CD4-positive, alpha-beta T cell (primary cell): Measurements from ENCODE around the gene MCL1. TPM values are rescaled to one million over a fixed set of nuclear protein-coding genes. Genes with fewer than 3 reads are reported as not detected.

Source experiments
- ATAC-seq: fragments of 200-7000 bp; cut with Tn5 transposase; one replicate; pipeline ENCODE4 v1.10.0; 2022; ENCODE audit warnings: mild to moderate bottlenecking; ENCODE audit not compliant: poor library complexity
- CTCF ChIA-PET: fragments of 350-600 bp; sonication (Branson Sonifier 250); formaldehyde crosslinking; loops from one replicate; lab custom pipeline; 2021; ENCODE audit warnings: antibody characterized with exemption, inconsistent platforms; lab: Charles Lee
- POLR2A ChIA-PET: fragments of 350-600 bp; sonication (Branson Sonifier 250); formaldehyde crosslinking; loops from one replicate; lab custom pipeline; 2021; ENCODE audit warnings: antibody characterized with exemption, inconsistent platforms; lab: Charles Lee
- DNase-seq, 14 experiments: peaks; one replicate each; pipeline ENCODE4 v3.0.0-alpha.2; 2013 to 2020; ENCODE audit warnings: mixed read lengths in 2 of 14
- H3K27ac ChIP-seq, 2 donors: one replicate each; pipeline versions ENCODE4 v1.5.1 to v1.7.0; 2013; ENCODE audit warnings: low read length in 2 of 2, low read depth in 1 of 2, mild to moderate bottlenecking in 1 of 2
- H3K27me3 ChIP-seq, 2 experiments: 1 replicate in 1 of 2; 2 replicates in 1 of 2; pipeline versions ENCODE4 v1.6.1 to v1.7.0; 2013; ENCODE audit warnings: low read length in 2 of 2, control low read depth in 1 of 2, mild to moderate bottlenecking in 1 of 2, moderate library complexity in 1 of 2; ENCODE audit not compliant: insufficient read depth in 2 of 2, control insufficient read depth in 1 of 2
- H3K36me3 ChIP-seq: one replicate; pipeline ENCODE4 v1.6.1; 2013; ENCODE audit warnings: low read length, control low read depth; ENCODE audit not compliant: insufficient read depth
- H3K4me1 ChIP-seq: one replicate; pipeline ENCODE4 v1.6.1; 2013; ENCODE audit warnings: low read length, control low read depth; ENCODE audit not compliant: insufficient read depth
- H3K4me3 ChIP-seq: one replicate; pipeline ENCODE4 v1.5.1; 2013; ENCODE audit warnings: mild to moderate bottlenecking, low read length, moderate library complexity
- H3K9me3 ChIP-seq, 2 experiments: 1 replicate in 1 of 2; 2 replicates in 1 of 2; pipeline versions ENCODE4 v1.6.1 to v1.7.0; 2013; ENCODE audit warnings: low read length in 2 of 2, mild to moderate bottlenecking in 2 of 2, control low read depth in 1 of 2, moderate library complexity in 1 of 2; ENCODE audit not compliant: control insufficient read depth in 1 of 2, insufficient read depth in 1 of 2
- H3K27ac Mint-ChIP-seq: one replicate; pipeline ENCODE4 v1.8.0; 2020; ENCODE audit warnings: mixed read lengths
- H3K27me3 Mint-ChIP-seq: one replicate; pipeline ENCODE4 v1.8.0; 2021; ENCODE audit warnings: mixed read lengths
- H3K36me3 Mint-ChIP-seq: one replicate; pipeline ENCODE4 v1.8.0; 2021; ENCODE audit warnings: low read depth, mixed read lengths
- H3K4me1 Mint-ChIP-seq: one replicate; pipeline ENCODE4 v1.8.0; 2021; ENCODE audit warnings: low read depth, mixed read lengths
- H3K4me3 Mint-ChIP-seq: one replicate; pipeline ENCODE4 v1.8.0; 2020; ENCODE audit warnings: mild to moderate bottlenecking, mixed read lengths
- H3K9me3 Mint-ChIP-seq: one replicate; pipeline ENCODE4 v1.8.0; 2020; ENCODE audit warnings: mixed read lengths
- intact Hi-C, 2 experiments: fragments of 100-400 bp; cut with DNase I in 1 of 2; cut with micrococcal nuclease in 1 of 2; formaldehyde crosslinking; loops; one replicate each; pipeline versions ENCODE4 v1.15.1 to v1.9.0; 2023 to 2025; cut with DNase I, micrococcal nuclease
- total RNA-seq, 174 experiments: library from RNA in 2 of 174; stranded (reverse) in 2 of 174; gene quantifications; one replicate each; pipeline ENCODE4 v1.2.3 and lab custom pipeline; 2021 to 2026
- TF ChIP-seq, protein P1 (sequence below): fragments of 200-600 bp; IDR thresholded peaks from one replicate; pipeline ENCODE4 v1.8.0; 2022; ENCODE audit warnings: antibody characterized with exemption, mild to moderate bottlenecking

MCL1 gene
- total RNA-seq, 2 experiments from 2014 or later, result 737 to 747 TPM

- POLR2A ChIA-PET, result interaction anchor here (0.7 to 14.5 kb wide), 2 partner anchors 16 to 71 kb away, joined by 5 to 1538 read pairs; partner anchors contain the start of genes ENSA and MCL1
- TF ChIP-seq, protein P1, sequence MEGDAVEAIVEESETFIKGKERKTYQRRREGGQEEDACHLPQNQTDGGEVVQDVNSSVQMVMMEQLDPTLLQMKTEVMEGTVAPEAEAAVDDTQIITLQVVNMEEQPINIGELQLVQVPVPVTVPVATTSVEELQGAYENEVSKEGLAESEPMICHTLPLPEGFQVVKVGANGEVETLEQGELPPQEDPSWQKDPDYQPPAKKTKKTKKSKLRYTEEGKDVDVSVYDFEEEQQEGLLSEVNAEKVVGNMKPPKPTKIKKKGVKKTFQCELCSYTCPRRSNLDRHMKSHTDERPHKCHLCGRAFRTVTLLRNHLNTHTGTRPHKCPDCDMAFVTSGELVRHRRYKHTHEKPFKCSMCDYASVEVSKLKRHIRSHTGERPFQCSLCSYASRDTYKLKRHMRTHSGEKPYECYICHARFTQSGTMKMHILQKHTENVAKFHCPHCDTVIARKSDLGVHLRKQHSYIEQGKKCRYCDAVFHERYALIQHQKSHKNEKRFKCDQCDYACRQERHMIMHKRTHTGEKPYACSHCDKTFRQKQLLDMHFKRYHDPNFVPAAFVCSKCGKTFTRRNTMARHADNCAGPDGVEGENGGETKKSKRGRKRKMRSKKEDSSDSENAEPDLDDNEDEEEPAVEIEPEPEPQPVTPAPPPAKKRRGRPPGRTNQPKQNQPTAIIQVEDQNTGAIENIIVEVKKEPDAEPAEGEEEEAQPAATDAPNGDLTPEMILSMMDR, result no peak
- H3K36me3 Mint-ChIP-seq, result peaks cover 27% of the 10 kb centered on the region
These were observed 21.6 kb downstream of the MCL1 start for GRCh38 chr1:150557813-150558212.

DNA sequence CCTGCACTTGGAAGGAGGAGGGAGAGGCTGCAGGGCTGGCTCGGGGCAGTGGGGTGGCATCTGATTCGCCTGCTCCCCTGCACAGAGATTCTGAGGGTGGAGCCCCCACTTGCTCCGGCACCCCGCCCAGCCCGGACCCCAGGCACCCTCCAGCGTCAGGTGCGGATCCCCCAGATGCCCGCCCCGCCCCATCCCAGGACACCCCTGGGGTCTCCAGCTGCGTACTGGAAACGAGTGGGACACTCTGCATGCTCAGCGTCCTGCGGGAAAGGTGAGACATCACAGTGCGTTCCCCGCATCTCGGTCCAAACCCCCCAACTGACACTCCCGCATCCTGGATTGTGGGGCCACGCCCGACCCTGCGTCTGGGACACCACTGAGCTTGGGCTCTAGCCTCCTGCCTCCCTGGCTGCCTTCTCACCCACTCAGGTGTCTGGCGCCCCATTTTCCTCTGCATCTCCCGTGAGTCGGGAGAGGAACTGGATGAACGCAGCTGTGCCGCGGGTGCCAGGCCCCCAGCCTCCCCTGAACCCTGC, 22.3 kb downstream of the MCL1 start:
- Histone ChIP-seq H3K9me3 (no peaks in the 10 kb centered on the region), H3K27ac (no peak overlapping the region), H3K36me3 (peaks cover 14% of the 10 kb centered on the region), H3K27me3 (no peaks in the 10 kb centered on the region), H3K4me1 (peaks cover 50% of the 10 kb centered on the region), H3K4me3 (no peak overlapping the region)
- CTCF ChIA-PET, result no interaction called here
- Mint-ChIP-seq H3K4me1 (peaks cover 20% of the 10 kb centered on the region), H3K4me3 (no peak overlapping the region), H3K27me3 (no peaks in the 10 kb centered on the region), H3K9me3 (no peaks in the 10 kb centered on the region), H3K36me3 (peaks cover 22% of the 10 kb centered on the region), H3K27ac (no peak overlapping the region)
- peak in 1 of 14 experiments; percentile 35 for DNase-seq
- TF ChIP-seq, protein P1, result no peak
- no peak for ATAC-seq
- POLR2A ChIA-PET, result interaction anchor here (0.7 to 14.5 kb wide), 3 partner anchors 17 to 140 kb away, joined by 3 to 1538 read pairs (median 5); partner anchors contain the start of genes ENSA, GOLPH3L and MCL1
- intact Hi-C loops, result no loop called here

More at GRCh38 chr1:150557813-150558212, 21.6 kb downstream of the MCL1 start:
- DNase-seq (peak in 1 of 14 experiments; percentile 31), ATAC-seq (no peak)
- CTCF ChIA-PET, result no interaction called here
- Mint-ChIP-seq H3K9me3 (no peaks in the 10 kb centered on the region), H3K4me3 (peak overlapping the region; percentile 34), H3K27ac (no peak overlapping the region), H3K27me3 (no peaks in the 10 kb centered on the region), H3K4me1 (peaks cover 26% of the 10 kb centered on the region)
- peaks cover 51% of the 10 kb centered on the region for H3K4me1 ChIP-seq
- no peaks in the 10 kb centered on the region for H3K27me3 ChIP-seq
- intact Hi-C loops, result no loop called here
- peaks cover 14% of the 10 kb centered on the region for H3K36me3 ChIP-seq
- H3K9me3 ChIP-seq, result no peaks in the 10 kb centered on the region
- H3K27ac ChIP-seq, result no peak overlapping the region
- H3K4me3 ChIP-seq, result no peak overlapping the region

DNA sequence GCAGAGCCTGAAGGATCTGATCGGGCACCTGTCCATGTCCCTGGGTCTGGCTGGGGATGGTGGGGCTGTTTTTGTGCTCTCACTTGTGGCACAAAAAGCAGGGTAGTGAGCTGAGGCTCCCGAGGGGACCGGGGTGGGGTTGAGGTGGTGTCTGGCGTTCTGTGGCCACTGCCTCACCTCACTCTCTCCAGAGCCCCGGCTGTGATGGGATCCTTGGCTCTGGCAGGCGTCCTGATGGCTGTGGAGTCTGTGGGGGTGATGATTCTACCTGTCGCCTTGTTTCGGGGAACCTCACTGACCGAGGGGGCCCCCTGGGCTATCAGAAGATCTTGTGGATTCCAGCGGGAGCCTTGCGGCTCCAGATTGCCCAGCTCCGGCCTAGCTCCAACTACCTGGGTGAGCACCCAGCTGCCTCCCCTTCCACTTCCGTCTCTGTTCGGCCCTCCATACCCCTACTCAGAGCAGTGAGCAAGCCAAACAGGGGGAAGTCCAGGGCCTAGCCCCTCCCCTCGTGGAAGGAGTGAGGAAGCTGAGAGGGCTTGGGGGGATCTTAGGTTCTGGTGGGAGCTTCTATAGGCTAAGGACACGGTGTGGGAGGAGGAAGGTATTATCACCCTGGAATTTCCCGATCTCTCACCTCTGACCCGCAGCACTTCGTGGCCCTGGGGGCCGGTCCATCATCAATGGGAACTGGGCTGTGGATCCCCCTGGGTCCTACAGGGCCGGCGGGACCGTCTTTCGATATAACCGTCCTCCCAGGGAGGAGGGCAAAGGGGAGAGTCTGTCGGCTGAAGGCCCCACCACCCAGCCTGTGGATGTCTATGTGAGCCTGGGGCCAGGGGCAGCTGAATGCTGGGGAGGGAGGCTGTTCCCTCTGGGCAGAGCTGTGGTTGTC, 23.2 kb downstream of the MCL1 start:
- H3K27me3 ChIP-seq, result no peaks in the 10 kb centered on the region
- no peaks in the 10 kb centered on the region for H3K9me3 Mint-ChIP-seq
- DNase-seq (peak in 1 of 14 experiments; percentile 36), ATAC-seq (no peak)
- H3K4me3 Mint-ChIP-seq, result no peak overlapping the region
- H3K27me3 Mint-ChIP-seq, result peaks cover 2% of the 10 kb centered on the region
- no peak overlapping the region for H3K4me3 ChIP-seq
- peaks cover 18% of the 10 kb centered on the region for H3K4me1 Mint-ChIP-seq
- intact Hi-C loops, result no loop called here
- H3K9me3 ChIP-seq, result no peaks in the 10 kb centered on the region
- TF ChIP-seq, protein P1, result no peak
- no peak overlapping the region for H3K27ac ChIP-seq
- peaks cover 17% of the 10 kb centered on the region for H3K36me3 Mint-ChIP-seq
- ChIA-PET POLR2A (interaction anchor here (0.9 kb wide), 1 partner anchor 141 kb away, joined by 3 read pairs; the partner anchor contains the start of gene GOLPH3L), CTCF (interaction anchor here (0.5 kb wide), 1 partner anchor 537 kb away, joined by 3 read pairs; no protein-coding TSS in a partner anchor)
- H3K4me1 ChIP-seq, result peaks cover 50% of the 10 kb centered on the region
- H3K27ac Mint-ChIP-seq, result no peak overlapping the region
- H3K36me3 ChIP-seq, result peaks cover 14% of the 10 kb centered on the region
